HG02852 (cell line): Measurements from ENCODE around the gene C22orf42.
"Not testable (repeated sequence)": the region's sequence is repeated elsewhere in the genome, so short reads cannot be mapped to it uniquely, and the experiment has no call there.

Source experiments
- ATAC-seq: cut with Tn5 transposase; IDR thresholded peaks from one replicate; pipeline ENCODE4 v1.9.1; 2021; ENCODE audit warnings: mild to moderate bottlenecking, moderate library complexity; ENCODE audit not compliant: unreplicated experiment

C22orf42 gene

DNA sequence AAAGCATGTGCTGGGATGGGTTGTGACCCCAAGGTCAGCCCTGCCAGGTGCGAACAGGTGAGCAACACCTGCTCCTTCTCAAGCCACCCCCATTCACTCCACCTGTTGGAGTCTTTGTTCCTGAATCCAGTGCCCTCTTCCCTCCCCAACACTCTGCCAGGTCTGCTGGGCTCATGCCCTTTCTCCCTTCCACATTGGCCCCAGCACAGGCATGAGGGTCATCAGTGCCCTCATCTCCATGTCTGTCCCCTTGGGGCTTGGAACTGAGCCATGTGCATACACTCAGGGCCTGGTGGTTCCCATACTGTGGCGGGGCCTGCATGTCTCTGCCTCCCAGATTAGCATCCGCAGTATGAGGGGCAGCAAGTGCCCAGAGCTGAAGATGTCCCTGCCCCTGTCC, 26.7 kb upstream of the C22orf42 start:
- no peak for ATAC-seq

DNA sequence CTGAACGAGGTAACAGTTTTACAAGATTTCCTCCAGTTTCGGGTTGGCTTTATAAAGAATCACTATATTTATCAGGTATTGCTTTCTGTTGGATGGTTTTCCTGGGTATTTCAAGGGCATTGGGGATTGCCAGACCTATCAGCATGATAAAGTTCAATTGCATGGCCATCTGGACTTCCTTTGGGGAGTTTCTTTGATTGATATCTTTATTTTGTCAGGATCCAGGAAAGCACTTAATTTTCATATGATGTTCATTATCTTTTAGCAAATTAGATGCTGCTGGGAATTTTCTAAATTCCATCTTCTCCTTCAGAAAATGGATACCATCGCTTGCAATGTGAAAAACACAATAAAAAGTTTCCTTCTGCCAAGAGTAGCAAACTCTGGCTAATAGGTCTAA, 24.5 kb upstream of the C22orf42 start:
- no peak for ATAC-seq

DNA sequence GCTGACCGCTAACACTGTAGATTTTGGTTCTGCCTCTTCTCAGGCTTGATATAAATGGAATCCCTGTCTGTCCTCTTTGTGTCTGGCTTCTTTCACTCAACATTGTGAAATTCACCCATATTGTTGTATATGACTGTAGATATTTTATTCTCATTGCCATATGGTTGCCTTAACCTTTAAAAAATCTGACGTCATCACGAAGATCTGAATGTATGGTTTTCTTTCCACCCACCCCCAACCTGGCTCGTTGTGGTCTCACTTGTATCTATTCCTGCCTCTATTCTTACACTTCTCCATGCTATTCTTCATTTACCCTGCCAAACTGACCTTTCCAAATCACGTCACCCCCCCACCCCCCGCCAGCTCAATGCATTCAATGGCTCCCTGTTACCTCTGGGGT, 21.9 kb upstream of the C22orf42 start:
- ATAC-seq, result no peak

DNA sequence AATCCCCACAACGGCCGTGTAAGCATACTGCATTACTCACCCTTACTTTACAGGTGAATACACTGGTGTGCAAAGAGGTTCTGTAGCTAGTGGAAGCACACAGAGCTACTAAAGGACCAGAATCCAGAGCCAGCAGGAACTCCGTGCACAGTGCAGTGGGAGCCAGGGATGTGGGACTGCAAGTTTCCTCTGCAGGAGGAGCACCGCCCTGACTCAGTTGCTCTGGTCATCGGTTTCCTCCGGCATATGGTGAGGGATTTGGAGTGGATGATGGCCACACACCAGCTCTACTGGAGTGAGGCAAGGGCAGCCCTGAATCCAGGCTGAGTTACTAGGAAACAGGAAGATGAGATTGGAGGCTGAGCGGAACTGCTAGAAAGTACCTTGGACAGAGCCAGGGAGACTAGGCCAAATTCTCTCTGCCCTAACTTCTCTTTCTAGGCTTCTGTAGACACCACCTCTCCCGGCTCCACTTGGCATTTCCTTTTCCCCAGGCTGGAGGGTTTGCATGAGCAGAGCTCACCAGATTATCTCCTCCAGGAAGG, 18.2 kb upstream of the C22orf42 start:
- no peak for ATAC-seq

DNA sequence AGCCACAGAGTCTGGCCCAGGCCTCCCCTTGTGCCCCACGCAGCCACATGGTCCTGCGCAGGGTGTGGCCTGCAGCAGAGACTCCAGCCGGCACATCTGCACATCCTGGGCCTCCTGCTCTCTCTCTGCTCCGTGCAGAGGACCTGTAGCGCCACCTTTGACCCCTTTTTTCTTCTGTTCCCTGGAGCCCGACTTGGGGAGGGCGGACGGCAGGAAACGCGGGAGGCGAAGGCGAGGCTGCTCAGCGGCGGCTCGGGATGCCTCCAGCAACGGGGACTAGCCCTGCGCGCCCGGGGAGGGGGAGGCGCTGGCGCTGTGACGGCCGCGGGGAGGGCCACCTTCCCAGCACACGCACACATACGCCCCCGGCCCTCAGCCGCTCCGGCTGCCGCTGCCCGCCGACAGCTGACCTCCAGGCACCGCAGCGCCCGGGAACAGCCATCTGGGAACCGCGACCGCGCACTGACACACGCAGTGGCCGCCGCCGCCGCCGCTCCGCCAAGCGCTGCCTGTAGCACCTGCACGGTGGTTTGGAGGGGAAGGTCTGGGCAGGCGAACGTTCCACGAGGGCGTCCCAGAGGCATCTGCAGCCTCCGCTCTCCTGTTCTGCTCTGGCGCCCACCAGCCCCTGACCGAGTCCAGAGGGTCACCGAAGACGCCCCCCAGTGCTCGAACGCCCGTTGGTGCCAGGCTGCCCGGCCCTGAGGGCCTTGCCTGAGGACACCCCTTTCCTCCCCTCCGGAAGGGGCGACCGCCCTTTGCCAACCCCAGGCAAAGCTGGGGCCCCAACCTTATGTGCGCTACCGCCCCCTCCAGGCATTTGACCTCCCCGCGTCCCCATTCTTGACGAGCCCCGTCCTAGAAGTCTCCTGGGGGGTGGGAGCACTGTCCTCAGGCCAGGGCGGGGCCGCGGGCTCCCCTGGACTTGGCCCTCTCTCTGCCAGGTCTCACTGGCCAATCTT, 16.9 kb upstream of the C22orf42 start:
- no peak for ATAC-seq

DNA sequence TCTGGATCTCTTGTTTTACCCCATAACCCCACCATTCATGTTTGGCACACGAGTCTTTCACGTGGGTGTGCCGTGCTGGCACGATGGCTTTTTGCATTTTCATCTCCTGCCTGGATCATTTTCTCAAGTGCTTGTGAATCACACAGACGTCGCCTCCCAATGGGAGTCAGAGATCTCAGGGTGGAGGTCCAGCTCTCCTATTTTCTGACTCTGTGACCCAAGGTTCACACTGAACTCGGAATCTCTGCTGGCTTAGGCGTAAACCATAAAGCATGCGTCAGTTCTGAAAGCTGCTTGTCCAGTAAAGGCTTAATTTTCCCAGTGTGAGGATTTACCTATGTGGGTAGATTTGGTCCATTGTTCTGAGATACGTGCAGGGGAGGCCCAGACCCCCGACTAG, 16.0 kb upstream of the C22orf42 start:
- no peak for ATAC-seq

DNA sequence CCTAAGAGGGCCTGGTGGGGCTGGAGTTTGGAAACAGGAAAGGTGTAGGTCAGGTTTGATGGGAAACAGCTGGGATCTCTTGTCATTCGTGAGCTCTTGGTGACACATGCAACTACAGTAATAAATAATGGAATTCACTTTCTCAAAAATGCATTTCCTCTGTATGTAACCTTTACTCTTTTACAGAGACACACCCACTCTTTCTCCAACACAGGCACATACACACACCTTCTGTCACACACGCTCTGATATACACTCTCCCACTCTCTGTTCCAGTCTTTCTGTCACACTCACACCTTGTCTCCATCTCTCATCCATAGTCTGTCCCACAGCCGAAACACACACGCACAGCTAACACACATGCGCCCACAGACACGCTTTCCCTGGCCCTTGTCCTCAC, 6.6 kb upstream of the C22orf42 start:
- no peak for ATAC-seq

DNA sequence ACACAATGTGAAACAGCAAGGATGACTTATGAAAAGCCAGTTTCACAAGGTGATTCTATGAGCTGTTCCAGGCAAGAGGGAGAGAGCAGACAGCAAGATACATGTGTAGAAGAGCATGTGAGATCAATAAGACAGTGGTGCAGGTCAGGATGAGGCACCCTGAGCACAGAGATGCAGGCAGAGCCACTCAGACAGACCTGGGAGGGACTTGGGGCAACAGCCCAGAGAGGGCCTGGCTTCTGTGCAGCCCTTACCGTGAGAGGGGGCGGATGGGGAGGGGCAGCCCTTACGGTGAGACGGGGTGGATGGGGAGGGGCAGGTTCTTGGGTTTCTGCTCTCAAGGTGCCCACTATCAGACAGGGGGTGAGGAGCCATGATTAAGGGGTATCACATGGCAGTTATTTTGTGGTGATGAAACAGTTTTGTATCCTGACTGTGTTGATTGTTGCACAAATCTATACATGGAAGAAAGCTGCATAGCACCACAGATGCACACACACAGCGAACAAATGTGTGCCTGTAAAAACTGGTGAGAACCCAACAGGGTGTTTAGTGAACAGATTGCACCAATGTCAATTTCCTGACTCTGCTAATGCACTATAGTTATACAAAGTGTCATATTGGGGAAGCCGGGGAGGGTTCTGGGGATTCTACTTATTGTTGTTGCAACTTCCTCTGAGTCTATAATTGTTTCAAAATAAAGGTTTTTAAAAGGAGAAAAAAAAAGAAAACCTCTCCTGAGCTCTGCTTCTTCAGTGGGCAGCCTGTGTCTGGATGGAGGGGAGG, 5.2 kb upstream of the C22orf42 start:
- no peak for ATAC-seq

DNA sequence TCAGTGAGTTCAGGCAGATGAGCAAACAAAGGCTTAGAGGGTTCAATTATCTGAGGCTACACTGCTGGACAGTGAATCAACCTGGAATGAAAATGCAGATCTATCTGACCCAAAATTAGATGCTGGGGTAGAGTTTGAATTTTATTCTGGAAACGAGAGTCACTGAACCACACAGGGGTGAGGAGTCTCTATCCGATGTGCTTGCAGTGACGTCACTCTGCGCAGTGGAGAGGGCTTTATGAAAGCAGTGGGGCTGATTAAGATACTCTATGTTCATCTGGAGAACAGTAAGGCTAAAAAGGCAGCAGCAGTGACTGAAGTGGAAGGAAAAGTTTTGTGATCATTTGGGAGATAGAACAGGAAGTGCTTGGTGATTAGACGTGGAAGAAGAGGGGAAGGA, 1.3 kb upstream of the C22orf42 start:
- not testable (repeated sequence) for ATAC-seq

DNA sequence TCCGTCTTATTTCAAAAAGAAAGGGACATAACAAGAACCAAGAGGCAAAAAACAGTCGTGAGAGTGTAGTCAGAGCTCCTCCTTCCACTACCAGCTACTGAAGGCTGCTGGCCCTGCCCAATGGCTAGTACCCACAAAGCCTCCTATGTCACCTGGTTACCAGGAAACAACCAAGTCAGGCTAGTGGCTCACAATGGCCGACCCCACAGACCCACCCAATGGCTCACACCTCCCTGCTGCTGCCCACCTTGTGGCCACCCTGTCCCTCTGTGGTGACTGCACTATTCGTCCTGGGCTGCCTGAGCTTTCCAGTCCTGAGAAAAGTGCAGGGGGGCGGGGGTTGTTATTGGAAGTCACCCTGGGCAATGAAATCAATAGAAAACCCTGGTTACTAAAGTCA, 1.5 kb downstream of the C22orf42 start:
- ATAC-seq, result not testable (repeated sequence)

DNA sequence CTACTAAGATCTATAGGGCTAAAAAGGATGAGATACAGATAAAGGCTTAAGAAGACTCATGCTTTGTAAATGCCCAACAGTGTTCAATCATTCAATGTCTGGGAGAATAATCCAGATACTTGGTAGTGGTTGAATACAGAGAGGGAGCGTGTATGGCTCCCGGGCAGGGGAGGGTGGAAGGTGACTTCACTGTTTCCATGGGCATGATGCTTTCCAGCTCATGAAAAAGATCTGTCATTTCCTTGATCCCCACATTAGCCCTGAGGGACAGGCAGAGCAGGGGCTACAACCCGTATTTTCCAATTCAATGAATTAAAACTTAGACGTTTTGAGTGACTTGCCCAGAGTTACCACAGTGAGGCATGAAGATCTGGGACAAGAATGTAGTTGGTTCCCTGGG, 4.4 kb downstream of the C22orf42 start:
- not testable (repeated sequence) for ATAC-seq

DNA sequence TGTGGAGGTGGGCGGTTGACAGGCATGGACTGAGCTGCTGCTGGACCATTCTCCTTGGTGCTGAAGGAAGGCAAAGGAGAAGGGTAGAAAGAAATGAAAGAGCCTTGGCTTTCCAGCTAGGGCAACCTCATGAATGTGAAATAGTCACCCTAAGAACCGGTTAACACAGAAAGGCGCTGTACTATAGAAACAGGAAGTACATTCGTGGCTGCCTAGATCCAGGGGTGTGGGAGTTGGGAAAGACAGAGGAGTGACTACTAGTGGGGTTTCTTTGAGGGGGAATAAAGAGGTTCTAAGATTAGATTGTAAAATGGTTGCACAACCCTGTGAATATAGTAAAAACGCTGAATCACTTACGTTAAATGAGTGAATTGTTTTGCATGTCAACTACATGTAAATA, 7.5 kb downstream of the C22orf42 start:
- ATAC-seq, result not testable (repeated sequence)

DNA sequence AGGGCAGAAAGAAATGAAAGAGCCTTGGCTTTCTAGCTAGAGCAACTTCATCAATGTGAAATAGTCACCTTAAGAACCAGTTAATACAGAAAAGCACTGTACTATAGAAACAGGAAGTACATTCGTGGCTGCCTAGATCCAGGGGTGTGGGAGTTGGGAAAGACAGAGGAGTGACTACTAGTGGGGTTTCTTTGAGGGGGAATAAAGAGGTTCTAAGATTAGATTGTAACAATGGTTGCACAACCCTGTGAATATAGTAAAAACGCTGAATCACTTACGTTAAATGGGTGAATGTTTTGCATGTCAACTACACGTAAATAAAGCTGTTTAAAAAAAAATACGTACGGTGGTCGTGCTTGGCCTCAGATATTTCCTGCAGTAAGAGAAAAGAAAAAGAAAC, 8.5 kb downstream of the C22orf42 start:
- ATAC-seq, result not testable (repeated sequence)

DNA sequence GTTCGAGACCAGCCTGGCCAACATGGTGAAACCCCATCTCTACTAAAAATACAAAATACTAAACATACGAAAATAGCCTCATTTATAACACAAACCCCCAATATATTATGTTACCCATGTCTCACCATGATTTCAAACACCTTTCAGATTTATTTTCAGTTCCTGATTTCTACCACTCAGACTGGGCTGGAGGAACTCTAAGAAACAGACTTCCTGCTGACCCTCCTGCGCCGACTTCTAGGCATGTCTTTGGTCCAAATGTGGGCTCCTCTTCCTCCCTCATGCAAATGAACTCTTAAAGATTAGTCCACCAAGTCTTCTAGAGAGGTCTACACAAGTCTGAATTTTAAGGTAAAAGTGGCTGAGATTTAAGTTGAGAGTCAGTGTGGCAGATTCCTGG, 10.7 kb downstream of the C22orf42 start:
- not testable (repeated sequence) for ATAC-seq

DNA sequence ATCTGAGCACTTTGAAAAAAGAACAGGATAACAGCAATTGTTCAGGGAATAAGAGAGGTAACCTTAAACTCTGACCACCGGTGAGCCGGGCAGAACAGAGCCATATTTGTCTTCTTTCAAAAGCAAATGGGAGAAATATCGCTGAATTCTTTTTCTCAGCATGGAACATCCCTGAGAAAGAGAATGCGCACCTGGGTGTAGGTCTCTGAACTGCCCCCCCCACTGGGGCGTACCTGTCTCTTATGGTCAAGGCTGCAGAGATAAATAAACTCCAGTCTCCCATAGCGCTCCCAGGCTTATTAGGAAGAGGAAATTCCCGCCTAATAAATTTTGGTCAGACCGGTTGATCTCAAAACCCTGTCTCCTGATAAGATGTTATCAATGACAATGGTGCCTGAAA, 12.0 kb downstream of the C22orf42 start:
- ATAC-seq, result not testable (repeated sequence)

DNA sequence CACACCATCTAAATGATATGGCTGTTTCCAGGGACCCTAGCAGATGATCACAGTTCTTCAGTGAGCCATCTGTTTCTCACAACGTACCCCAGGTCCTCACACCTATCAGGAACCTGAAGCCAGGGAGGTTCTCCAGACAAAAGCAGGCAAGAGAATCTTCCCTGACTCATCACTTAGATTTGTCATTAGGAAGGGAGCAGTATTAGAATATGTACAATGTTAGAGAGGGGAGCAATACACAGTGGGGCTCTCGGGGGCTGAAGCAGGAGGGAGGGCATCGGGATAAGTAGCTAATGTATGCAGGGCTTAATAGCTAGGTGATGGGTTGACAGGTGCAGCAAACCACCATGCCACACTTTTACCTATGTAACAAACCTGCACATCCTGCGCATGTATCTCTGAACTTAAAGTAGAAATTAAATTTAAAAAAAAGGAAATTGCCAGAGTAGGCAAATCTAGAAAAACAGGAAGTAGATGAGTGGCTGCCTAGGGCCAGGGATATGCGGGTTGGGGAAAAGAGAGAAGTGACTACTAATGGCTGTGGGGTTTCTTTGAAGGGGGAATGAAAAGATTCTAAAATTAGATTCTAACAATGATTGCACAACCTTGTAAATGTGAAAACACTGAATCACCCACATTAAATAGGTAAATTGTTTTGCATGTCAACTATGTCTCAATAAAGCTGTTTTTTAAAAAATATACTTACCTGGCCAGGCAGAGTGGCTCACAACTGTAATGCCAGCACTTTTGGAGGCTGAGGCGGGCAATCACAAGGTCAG, 14.4 kb downstream of the C22orf42 start:
- ATAC-seq, result no peak

DNA sequence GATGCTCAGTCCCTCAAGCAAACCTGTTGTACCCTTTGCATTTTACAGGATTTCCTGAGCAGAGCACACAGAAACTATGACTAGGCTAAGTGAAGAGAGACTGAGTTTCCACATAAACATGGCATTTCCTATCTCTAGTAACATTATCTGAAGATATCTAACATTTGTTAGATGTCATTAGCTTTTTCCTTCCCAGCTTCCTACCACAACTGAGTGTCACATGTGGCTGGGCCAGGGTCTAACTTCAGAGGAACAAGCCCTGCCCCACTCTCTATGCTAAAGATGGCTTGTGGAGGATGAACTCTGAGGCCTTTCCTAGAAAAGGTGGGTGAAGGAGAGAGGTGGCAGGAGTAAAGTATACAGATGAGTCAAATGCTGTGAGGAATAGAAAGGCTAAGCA, 16.5 kb downstream of the C22orf42 start:
- ATAC-seq, result no peak

DNA sequence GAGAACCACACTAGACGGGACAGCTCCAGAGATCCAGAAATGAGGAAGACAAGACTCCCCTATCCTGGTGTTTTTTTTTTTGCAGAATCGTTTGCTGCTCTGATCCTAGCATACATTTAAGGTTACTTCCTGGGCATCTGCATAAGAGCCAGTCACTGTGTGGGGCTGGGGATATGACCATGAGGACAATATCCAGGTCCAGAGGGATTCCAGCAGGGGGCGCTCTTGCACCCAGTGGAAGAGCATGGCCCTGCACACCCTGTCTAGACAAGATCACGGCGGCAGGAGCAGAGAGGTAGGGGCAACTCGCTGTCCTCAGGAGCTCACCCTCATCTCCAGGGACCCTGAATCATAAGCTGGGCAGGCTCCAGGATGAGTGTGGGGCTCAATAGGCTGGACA, 18.4 kb downstream of the C22orf42 start:
- not testable (repeated sequence) for ATAC-seq

DNA sequence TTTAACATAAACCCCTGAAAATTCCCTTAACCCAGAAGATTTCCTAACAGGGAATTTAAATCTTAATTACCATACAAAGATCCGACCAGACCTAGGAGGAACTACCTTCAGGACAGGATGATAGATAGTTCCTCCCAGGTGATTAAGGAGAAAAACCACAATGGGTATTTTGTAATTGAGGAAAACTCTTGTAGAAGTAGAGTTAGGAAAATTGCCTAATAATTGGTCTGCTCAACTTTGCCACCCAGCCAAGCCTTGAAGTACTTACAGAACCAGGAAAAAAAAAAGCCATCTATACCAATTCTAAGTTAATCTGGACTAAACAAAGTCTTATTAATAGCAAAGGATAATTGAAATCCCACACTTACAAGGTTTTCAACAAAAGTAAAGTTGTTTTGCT, 20.5 kb downstream of the C22orf42 start:
- not testable (repeated sequence) for ATAC-seq

DNA sequence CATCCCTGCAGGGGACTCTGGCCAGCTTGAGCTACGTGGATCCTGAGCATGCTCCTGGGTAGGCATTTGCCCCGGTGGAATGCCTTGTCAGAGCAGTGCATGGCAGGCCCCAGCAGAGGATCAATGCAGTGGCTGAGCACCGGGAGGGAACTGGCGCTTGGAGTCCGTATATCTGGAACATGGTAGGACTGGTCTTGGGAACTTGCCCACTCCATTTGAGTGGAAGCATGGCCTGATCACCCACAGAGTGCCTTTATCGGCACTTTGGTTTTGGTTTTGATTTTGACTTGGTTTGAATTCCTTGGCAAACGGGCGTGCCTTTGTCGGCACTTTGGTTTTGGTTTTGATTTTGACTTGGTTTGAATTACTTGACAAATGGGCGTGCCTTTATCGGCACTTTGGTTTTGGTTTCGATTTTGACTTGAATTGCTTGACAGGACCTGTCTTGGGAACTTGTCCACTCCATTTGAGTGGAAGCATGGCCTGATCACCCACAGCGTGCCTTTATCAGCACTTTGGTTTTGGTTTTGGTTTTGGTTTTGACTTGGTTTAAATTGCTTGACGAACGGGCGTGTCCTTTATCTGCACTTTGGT, 21.3 kb downstream of the C22orf42 start:
- not testable (repeated sequence) for ATAC-seq
